ENCODE measurements around the gene SYNCRIP. TPM values are rescaled to one million over a fixed set of nuclear protein-coding genes. Genes with fewer than 3 reads are reported as not detected.

Gene SYNCRIP
- total and polyA plus RNA-seq, 2 of the 13 experiments (the other 11 are each of a cell fraction or from before 2014, with no cell fraction given) = 8.1 to 112 TPM

DNA sequence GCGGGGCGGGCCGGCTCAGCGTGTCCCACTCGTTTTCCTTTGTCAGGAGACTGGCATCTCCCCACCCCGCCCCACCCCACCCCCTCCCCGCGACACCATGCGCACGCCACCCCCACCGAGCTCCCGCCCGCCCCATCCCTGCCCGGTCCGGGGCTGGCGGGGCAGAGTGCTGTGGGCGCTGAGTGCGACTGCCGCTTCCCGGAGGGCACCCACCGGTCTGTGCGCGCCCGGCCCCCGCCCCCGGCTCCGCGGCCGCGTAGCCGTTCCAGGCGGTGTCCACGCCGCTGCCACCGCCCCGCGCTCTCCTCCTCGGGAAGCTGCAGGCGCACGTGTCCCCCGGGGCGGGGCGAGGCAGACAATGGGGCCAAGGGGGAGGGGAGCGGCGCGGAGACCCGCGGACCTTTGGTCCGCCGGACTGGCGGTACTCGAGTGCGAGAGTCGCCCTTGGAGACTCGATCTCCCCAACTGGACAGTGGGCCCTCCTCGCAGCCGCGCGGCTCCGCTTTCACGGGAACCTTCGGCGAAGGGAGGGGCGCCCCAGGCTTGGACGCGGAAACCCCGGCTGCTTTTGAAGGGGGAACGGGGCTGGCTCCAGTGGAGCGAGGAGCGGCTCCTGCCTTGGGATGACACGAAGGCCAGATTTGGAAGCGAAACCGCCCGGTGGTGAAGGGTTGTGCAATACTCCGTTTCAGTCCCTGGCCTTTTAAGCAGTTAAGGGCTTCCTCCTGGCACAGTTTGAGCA lies 1.0 kb upstream of the SYNCRIP start (continued):
- peak; percentile 83 for TF ChIP-seq RBM39 (IDR thresholded peaks at IDR 0.05; ENCODE audit: low read depth, low read length, poor library complexity, severe bottlenecking)
- TF ChIP-seq ZNF850 (CRISPR knock-in tag; conservative IDR thresholded peaks at IDR 0.05) = no peak
- peak; percentile 31; the same call in 1 of the 2 replicates for TF ChIP-seq GATAD1 (CRISPR knock-in tag; IDR thresholded peaks at IDR 0.05)
- TF ChIP-seq THAP9 (CRISPR knock-in tag; IDR thresholded peaks at IDR 0.05; ENCODE audit: borderline replicate concordance) = no peak
- TF ChIP-seq ZFP41 (CRISPR knock-in tag; IDR thresholded peaks at IDR 0.05; ENCODE audit: borderline replicate concordance) = no peak
- TF ChIP-seq, protein P1, sequence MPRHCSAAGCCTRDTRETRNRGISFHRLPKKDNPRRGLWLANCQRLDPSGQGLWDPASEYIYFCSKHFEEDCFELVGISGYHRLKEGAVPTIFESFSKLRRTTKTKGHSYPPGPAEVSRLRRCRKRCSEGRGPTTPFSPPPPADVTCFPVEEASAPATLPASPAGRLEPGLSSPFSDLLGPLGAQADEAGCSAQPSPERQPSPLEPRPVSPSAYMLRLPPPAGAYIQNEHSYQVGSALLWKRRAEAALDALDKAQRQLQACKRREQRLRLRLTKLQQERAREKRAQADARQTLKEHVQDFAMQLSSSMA (CRISPR knock-in tag; IDR thresholded peaks at IDR 0.05) = no peak
- no peak for TF ChIP-seq HCFC1 (IDR thresholded peaks at IDR 0.05; ENCODE audit: low read depth, low read length)
- TF ChIP-seq, protein P2, sequence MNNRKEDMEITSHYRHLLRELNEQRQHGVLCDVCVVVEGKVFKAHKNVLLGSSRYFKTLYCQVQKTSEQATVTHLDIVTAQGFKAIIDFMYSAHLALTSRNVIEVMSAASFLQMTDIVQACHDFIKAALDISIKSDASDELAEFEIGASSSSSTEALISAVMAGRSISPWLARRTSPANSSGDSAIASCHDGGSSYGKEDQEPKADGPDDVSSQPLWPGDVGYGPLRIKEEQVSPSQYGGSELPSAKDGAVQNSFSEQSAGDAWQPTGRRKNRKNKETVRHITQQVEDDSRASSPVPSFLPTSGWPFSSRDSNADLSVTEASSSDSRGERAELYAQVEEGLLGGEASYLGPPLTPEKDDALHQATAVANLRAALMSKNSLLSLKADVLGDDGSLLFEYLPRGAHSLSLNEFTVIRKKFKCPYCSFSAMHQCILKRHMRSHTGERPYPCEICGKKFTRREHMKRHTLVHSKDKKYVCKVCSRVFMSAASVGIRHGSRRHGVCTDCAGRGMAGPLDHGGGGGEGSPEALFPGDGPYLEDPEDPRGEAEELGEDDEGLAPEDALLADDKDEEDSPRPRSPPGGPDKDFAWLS (CRISPR knock-in tag; IDR thresholded peaks at IDR 0.05; ENCODE audit: borderline replicate concordance) = no peak
- TF ChIP-seq, protein P3, sequence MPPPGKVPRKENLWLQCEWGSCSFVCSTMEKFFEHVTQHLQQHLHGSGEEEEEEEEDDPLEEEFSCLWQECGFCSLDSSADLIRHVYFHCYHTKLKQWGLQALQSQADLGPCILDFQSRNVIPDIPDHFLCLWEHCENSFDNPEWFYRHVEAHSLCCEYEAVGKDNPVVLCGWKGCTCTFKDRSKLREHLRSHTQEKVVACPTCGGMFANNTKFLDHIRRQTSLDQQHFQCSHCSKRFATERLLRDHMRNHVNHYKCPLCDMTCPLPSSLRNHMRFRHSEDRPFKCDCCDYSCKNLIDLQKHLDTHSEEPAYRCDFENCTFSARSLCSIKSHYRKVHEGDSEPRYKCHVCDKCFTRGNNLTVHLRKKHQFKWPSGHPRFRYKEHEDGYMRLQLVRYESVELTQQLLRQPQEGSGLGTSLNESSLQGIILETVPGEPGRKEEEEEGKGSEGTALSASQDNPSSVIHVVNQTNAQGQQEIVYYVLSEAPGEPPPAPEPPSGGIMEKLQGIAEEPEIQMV (CRISPR knock-in tag; IDR thresholded peaks at IDR 0.05; ENCODE audit: low read depth) = peak; percentile 94
- no peak for TF ChIP-seq ZNF670 (CRISPR knock-in tag; IDR thresholded peaks at IDR 0.05; ENCODE audit: borderline replicate concordance)
- no peak for TF ChIP-seq ZHX2 (IDR thresholded peaks at IDR 0.05; ENCODE audit: low read depth)
- TF ChIP-seq ZHX2 (CRISPR knock-in tag; IDR thresholded peaks at IDR 0.05; ENCODE audit: borderline replicate concordance) = 0 out of 2 replicates have a peak, but pooled peaks have one; percentile 51

Data from HepG2 (cell line).